Activated CD4-positive, alpha-beta memory T cell treated with anti-CD3 and anti-CD28 coated beads for 36 hours (primary cell): Measurements from ENCODE around the gene PGA4. TPM values are rescaled to one million over a fixed set of nuclear protein-coding genes. Genes with fewer than 3 reads are reported as not detected.
"Not testable (repeated sequence)": the region's sequence is repeated elsewhere in the genome, so short reads cannot be mapped to it uniquely, and the experiment has no call there.

ENCODE experiments used
- CTCF ChIA-PET: fragments of 350-600 bp; sonication (Branson Sonifier 250); formaldehyde crosslinking; loops from one replicate; lab custom pipeline; 2021; ENCODE audit warnings: antibody characterized with exemption, inconsistent platforms; lab: Charles Lee
- POLR2A ChIA-PET: fragments of 350-600 bp; sonication (Branson Sonifier 250); formaldehyde crosslinking; loops from one replicate; lab custom pipeline; 2021; ENCODE audit warnings: antibody characterized with exemption; lab: Charles Lee
- DNase-seq: peaks from one replicate; pipeline ENCODE4 v3.0.0-alpha.2; 2020
- H3K27ac Mint-ChIP-seq: one replicate; pipeline ENCODE4 v1.8.0; 2021; ENCODE audit warnings: mixed read lengths
- H3K27me3 Mint-ChIP-seq: one replicate; pipeline ENCODE4 v1.8.0; 2021; ENCODE audit warnings: mixed read lengths
- H3K36me3 Mint-ChIP-seq: one replicate; pipeline ENCODE4 v1.8.0; 2021; ENCODE audit warnings: mixed read lengths
- H3K4me1 Mint-ChIP-seq: one replicate; pipeline ENCODE4 v1.8.0; 2021; ENCODE audit warnings: low read depth, mixed read lengths
- H3K4me3 Mint-ChIP-seq: one replicate; pipeline ENCODE4 v1.8.0; 2021; ENCODE audit warnings: mild to moderate bottlenecking, mixed read lengths
- H3K9me3 Mint-ChIP-seq: one replicate; pipeline ENCODE4 v1.8.0; 2021; ENCODE audit warnings: mixed read lengths
- intact Hi-C: fragments of 100-400 bp; cut with micrococcal nuclease; formaldehyde crosslinking; loops from one replicate; pipeline ENCODE4 v1.15.1; 2023
- total RNA-seq, 2 experiments: library from RNA; stranded (reverse); gene quantifications; one replicate each; pipeline ENCODE4 v1.2.3, GENCODE V29; 2021

PGA4 gene
- total RNA-seq, result not detected

- H3K27me3 Mint-ChIP-seq, H3K9me3 Mint-ChIP-seq, H3K4me3 Mint-ChIP-seq, H3K27ac Mint-ChIP-seq, intact Hi-C loops, CTCF ChIA-PET, POLR2A ChIA-PET, H3K4me1 Mint-ChIP-seq, DNase-seq, H3K36me3 Mint-ChIP-seq: not testable (repeated sequence)
These were observed at the start of gene PGA4 for GRCh38 chr11:61222047-61222446. PGA4 (plus strand) TSS chr11:61222347; CDS start chr11:61222401, 54 bp downstream.

GRCh38 chr11:61172356-61172755, 49.8 kb upstream of the PGA4 start:
- no peaks in the 10 kb centered on the region for H3K36me3 Mint-ChIP-seq
- H3K4me1 Mint-ChIP-seq, result peaks cover 14% of the 10 kb centered on the region
- H3K27me3 Mint-ChIP-seq, result peaks cover 2% of the 10 kb centered on the region
- no peak overlapping the region for H3K4me3 Mint-ChIP-seq
- intact Hi-C loops, result no loop called here
- H3K27ac Mint-ChIP-seq, result no peak overlapping the region
- POLR2A ChIA-PET, result no interaction called here
- CTCF ChIA-PET, result no interaction called here
- peaks cover 2% of the 10 kb centered on the region for H3K9me3 Mint-ChIP-seq
- DNase-seq, result no peak

DNA sequence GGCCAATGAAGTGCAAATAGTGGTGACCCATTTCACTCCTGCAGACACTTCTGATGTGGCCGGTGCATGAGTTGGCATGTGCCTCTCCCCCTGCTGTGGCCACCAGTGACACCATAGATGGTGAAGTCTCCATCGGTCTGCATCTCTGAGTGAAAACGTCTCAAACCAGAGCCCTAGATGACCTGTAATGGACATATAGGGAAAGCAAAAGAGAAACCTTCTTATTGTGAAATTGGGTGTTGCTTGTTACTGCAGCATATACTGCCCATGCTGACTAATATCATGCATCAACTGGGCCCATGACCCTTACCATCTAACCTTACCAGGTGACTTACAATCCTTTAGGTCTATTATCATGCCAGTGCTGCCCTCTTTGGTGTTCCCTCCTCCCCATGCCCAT, 49.3 kb upstream of the PGA4 start:
- no peak for DNase-seq
- H3K27ac Mint-ChIP-seq, result no peak overlapping the region
- CTCF ChIA-PET, result no interaction called here
- intact Hi-C loops, result no loop called here
- H3K4me1 Mint-ChIP-seq, result peaks cover 11% of the 10 kb centered on the region
- H3K27me3 Mint-ChIP-seq, result peaks cover 2% of the 10 kb centered on the region
- no peaks in the 10 kb centered on the region for H3K36me3 Mint-ChIP-seq
- peaks cover 2% of the 10 kb centered on the region for H3K9me3 Mint-ChIP-seq
- POLR2A ChIA-PET, result no interaction called here
- no peak overlapping the region for H3K4me3 Mint-ChIP-seq

DNA sequence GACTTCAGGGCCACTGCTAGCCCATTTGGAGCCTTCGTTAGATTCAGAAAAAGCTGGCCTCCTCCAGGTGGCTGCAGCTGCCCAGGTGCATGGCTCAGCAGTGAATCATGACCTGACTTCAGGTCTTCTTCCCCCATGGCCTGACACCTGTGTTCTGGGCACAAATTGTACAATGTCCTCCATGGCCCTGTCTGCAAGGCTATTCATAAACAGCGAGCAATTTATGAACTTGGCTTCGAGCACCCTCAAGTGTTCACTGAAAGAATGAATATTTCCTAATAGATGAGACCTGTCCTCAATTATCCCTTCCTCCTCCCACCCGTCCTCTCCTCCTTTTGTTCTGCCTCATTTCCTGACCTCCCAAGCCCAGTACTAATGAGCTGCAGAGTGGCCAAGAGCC, 48.7 kb upstream of the PGA4 start:
- Mint-ChIP-seq H3K4me3 (no peak overlapping the region), H3K36me3 (no peaks in the 10 kb centered on the region), H3K27me3 (peaks cover 2% of the 10 kb centered on the region), H3K27ac (no peak overlapping the region), H3K9me3 (peaks cover 2% of the 10 kb centered on the region), H3K4me1 (peaks cover 11% of the 10 kb centered on the region)
- CTCF ChIA-PET, result interaction anchor here (0.9 kb wide), 1 partner anchor 13 kb away, joined by 5 read pairs; no protein-coding TSS in a partner anchor
- POLR2A ChIA-PET, result no interaction called here
- intact Hi-C loops, result no loop called here
- DNase-seq, result no peak

DNA sequence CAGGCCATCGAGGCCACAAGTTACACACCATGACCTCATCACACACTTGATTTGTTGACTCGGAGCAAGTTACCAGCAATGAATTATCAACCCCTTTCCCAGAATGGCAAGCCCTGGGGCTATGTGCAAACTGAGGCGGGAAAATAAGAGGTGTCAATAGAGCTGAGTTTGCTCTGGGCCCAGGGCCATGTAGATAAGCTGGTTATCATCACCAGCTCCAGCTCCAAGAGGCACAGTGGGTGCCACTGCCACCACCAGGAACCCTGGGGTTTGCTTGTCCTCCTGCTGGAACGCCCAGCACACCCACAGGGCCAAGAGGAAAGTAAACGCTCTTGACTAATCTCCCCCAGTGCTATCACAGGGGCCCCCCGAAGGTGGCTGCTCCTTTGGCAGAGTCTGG, 47.9 kb upstream of the PGA4 start:
- peaks cover 2% of the 10 kb centered on the region for H3K9me3 Mint-ChIP-seq
- CTCF ChIA-PET, result interaction anchor here (0.9 kb wide), 1 partner anchor 12 kb away, joined by 5 read pairs; no protein-coding TSS in a partner anchor
- no peaks in the 10 kb centered on the region for H3K36me3 Mint-ChIP-seq
- H3K27me3 Mint-ChIP-seq, result peaks cover 2% of the 10 kb centered on the region
- POLR2A ChIA-PET, result no interaction called here
- H3K27ac Mint-ChIP-seq, result no peak overlapping the region
- intact Hi-C loops, result no loop called here
- H3K4me1 Mint-ChIP-seq, result peaks cover 11% of the 10 kb centered on the region
- no peak overlapping the region for H3K4me3 Mint-ChIP-seq
- DNase-seq, result no peak

DNA sequence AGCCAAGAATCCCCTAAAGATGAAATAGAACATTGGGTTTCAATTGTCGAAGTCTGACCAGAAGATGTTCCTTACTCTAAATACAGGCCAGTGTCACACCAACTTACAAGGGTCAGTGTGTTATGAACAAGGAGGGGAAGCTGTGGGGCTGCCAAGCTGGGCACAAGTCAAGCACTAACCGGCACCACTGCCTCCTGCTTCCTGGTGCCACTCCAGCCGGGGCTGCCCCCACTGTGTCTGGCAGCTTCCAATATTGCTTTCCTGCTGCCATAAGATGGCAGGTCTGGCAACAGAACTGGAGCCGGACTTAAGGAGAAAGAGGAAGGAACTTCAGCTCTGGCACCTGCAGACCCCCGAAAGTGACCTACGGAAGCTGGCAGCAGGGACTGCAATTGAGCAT, 47.2 kb upstream of the PGA4 start:
- no peak overlapping the region for H3K4me3 Mint-ChIP-seq
- peaks cover 2% of the 10 kb centered on the region for H3K27me3 Mint-ChIP-seq
- peaks cover 11% of the 10 kb centered on the region for H3K4me1 Mint-ChIP-seq
- no peak overlapping the region for H3K27ac Mint-ChIP-seq
- CTCF ChIA-PET, result interaction anchor here (0.6 to 1.4 kb wide), 3 partner anchors 12 to 344 kb away, joined by 3 to 7 read pairs (median 3); no protein-coding TSS in a partner anchor
- POLR2A ChIA-PET, result no interaction called here
- DNase-seq, result no peak
- intact Hi-C loops, result no loop called here
- peaks cover 2% of the 10 kb centered on the region for H3K9me3 Mint-ChIP-seq
- H3K36me3 Mint-ChIP-seq, result no peaks in the 10 kb centered on the region

GRCh38 chr11:61176446-61176845, 45.7 kb upstream of the PGA4 start:
- peaks cover 11% of the 10 kb centered on the region for H3K4me1 Mint-ChIP-seq
- intact Hi-C loops, result no loop called here
- DNase-seq, result no peak
- ChIA-PET CTCF (interaction anchor here (2.5 kb wide), 1 partner anchor 11 kb away, joined by 11 read pairs; no protein-coding TSS in a partner anchor), POLR2A (no interaction called here)
- peaks cover 2% of the 10 kb centered on the region for H3K9me3 Mint-ChIP-seq
- peaks cover 2% of the 10 kb centered on the region for H3K27me3 Mint-ChIP-seq
- H3K27ac Mint-ChIP-seq, result no peak overlapping the region
- no peaks in the 10 kb centered on the region for H3K36me3 Mint-ChIP-seq
- H3K4me3 Mint-ChIP-seq, result no peak overlapping the region

DNA sequence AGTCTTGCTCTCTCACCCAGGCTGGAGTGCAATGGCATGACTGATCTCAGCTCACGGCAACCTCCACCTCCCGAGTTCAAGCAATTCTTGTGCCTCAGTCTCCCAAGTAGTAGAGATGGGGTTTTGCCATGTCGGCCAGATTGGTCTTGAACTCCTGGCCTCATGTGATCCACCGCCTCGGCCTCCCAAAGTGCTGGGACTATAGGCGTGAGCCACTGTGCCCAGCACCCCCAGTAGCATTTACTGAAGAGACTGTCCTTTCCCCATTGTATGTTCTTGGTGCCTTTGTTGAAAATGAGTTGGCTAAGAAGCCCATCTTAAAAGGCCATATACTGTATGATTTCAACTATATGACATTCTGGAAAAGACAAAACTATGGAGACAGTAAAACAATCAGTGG, 41.9 kb upstream of the PGA4 start:
- H3K4me1 Mint-ChIP-seq, intact Hi-C loops, H3K4me3 Mint-ChIP-seq, H3K9me3 Mint-ChIP-seq, H3K36me3 Mint-ChIP-seq, H3K27ac Mint-ChIP-seq, DNase-seq, CTCF ChIA-PET, H3K27me3 Mint-ChIP-seq, POLR2A ChIA-PET: not testable (repeated sequence)

DNA sequence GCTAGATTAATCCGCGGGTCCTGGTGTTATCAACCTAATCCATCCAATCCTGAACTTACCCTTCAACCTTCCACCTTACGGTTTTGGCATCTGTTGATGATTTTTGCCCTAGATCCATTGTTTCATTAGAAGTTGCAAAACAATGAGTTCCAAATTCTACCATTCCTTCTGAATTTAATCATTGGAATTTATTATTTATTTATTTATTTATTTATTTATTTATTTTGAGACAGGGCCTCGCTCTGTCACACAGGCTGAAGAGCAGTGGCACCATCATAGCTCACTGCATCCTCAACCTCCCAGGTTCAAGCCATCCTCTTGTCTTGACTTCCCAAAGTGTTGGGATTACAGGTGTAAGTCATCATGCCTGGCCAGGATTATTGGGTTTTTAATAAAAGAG, 40.7 kb upstream of the PGA4 start:
- H3K9me3 Mint-ChIP-seq, result no peaks in the 10 kb centered on the region
- no peak overlapping the region for H3K4me3 Mint-ChIP-seq
- ChIA-PET CTCF (no interaction called here), POLR2A (no interaction called here)
- H3K27ac Mint-ChIP-seq, result no peak overlapping the region
- H3K27me3 Mint-ChIP-seq, result no peaks in the 10 kb centered on the region
- no peaks in the 10 kb centered on the region for H3K4me1 Mint-ChIP-seq
- intact Hi-C loops, result no loop called here
- no peak for DNase-seq
- H3K36me3 Mint-ChIP-seq, result no peaks in the 10 kb centered on the region

DNA sequence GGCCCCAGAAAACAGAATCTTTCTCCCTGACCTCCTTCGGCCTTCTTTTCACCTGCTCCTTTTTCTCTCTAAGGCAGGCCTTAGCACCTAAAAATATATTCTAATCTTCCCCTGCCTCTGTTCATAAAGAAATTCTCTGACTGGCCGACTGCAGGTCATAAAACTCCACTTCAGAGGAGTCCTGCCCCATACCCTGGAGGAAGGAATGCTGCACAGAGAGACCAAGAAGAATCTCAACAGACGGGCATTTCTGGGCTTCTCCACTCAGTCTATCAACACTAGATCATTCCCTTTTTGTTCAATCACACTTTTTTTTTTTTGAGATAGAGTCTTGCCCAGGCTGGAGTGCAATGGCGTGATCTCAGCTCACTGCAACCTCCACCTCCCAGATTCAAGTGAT, 38.5 kb upstream of the PGA4 start:
- H3K9me3 Mint-ChIP-seq, result no peaks in the 10 kb centered on the region
- H3K4me3 Mint-ChIP-seq, result no peak overlapping the region
- peaks cover 2% of the 10 kb centered on the region for H3K4me1 Mint-ChIP-seq
- H3K27me3 Mint-ChIP-seq, result no peaks in the 10 kb centered on the region
- no peaks in the 10 kb centered on the region for H3K36me3 Mint-ChIP-seq
- ChIA-PET CTCF (interaction anchor here (1.0 kb wide), 1 partner anchor 214 kb away, joined by 3 read pairs; no protein-coding TSS in a partner anchor), POLR2A (no interaction called here)
- H3K27ac Mint-ChIP-seq, result no peak overlapping the region
- intact Hi-C loops, result no loop called here
- DNase-seq, result no peak

DNA sequence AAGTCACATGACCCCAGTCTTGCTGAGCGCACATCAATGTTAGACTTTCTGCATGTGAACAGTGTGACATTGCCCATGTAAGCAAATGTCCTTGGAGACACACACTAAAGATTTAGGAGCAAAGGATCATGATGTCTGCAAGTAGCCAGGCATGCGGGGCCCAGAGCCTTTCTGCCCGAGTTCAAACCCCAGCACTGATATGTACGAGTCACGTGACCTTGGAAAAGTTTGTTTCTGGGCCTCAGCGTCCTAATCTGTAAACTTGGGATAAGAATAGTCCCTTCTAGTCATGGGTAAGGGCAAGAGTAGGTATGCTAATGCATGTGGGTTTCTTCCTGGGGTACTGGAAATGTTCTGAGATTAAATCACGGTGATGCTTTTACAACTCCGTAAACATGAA, 35.6 kb upstream of the PGA4 start:
- DNase-seq, result no peak
- Mint-ChIP-seq H3K4me3 (no peak overlapping the region), H3K4me1 (peaks cover 2% of the 10 kb centered on the region), H3K9me3 (no peaks in the 10 kb centered on the region), H3K27me3 (no peaks in the 10 kb centered on the region), H3K36me3 (no peaks in the 10 kb centered on the region), H3K27ac (no peak overlapping the region)
- intact Hi-C loops, result loop anchor here (2.0 kb wide), 1 partner anchor 104 kb away; no protein-coding TSS in a partner anchor
- ChIA-PET CTCF (interaction anchor here (0.9 to 4.8 kb wide), 21 partner anchors 9 to 412 kb away, joined by 3 to 71 read pairs (median 5); partner anchors contain the start of gene CD6), POLR2A (interaction anchor here (0.6 kb wide), 1 partner anchor 147 kb away, joined by 3 read pairs; no protein-coding TSS in a partner anchor)

DNA sequence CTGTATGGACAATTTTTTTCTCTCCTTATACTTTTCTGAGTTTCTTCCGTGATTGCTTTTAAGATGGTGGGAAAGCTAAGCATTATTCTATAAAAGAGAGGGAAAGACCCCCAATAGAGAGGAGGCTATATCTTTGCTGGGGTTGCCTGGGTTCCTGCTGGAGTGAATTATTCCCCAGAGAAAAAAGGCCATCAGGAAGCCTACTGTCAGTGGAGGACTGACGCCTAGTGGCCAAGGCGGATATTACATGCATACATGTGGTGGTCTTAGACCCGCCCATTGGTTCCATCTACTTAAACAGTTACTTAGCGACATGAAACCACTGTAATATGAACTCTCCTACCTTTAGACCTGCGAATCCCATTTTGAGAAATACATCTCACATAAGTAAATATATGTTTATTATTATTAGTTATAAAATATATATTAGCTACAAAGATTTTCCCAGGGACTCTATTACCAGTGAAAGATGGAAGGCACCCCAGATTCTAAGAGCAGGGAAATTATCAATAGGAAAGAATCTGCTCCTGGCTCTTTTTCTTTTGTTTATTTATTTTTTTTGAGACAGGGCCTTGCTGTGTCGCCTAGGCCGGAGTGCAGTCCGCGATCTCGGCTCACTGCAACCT, 34.5 kb upstream of the PGA4 start:
- ChIA-PET CTCF (interaction anchor here (0.5 to 4.8 kb wide), 33 partner anchors 8 to 413 kb away, joined by 3 to 71 read pairs (median 5); partner anchors contain the start of genes CD6 and VPS37C), POLR2A (no interaction called here)
- Mint-ChIP-seq H3K27me3 (peaks cover 3% of the 10 kb centered on the region), H3K27ac (no peak overlapping the region), H3K4me3 (peak overlapping the region; percentile 33), H3K36me3 (no peaks in the 10 kb centered on the region), H3K4me1 (peaks cover 2% of the 10 kb centered on the region), H3K9me3 (no peaks in the 10 kb centered on the region)
- DNase-seq, result peak; percentile 85
- intact Hi-C loops, result loop anchor here (1.0 to 2.0 kb wide), 5 partner anchors 58 to 356 kb away; no protein-coding TSS in a partner anchor
